Right lobe of liver (tissue), 4 donors: Measurements from ENCODE around the gene GPRIN3.

ENCODE experiments used
- POLR2A ChIP-seq: fragments of 450-650 bp; IDR thresholded peaks from one replicate; pipeline ENCODE4 v1.6.1; 2017; ENCODE audit warnings: antibody characterized with exemption, mild to moderate bottlenecking
- TF ChIP-seq, protein P1 (sequence below), 4 donors: fragments of 200-600 bp in 3 of 4; fragments of 450-650 bp in 1 of 4; IDR thresholded peaks; one replicate each; pipeline versions ENCODE4 v1.5.1 to v1.8.0; 2016 to 2022; ENCODE audit warnings: antibody characterized with exemption in 4 of 4, mild to moderate bottlenecking in 2 of 4
- donor health status: DM: no; HTN: no; CAD: no.
- donor health status: DM: no; HTN: no; CAD: no.
- donor health status: DM: no; HTN: yes; CAD: no.

DNA sequence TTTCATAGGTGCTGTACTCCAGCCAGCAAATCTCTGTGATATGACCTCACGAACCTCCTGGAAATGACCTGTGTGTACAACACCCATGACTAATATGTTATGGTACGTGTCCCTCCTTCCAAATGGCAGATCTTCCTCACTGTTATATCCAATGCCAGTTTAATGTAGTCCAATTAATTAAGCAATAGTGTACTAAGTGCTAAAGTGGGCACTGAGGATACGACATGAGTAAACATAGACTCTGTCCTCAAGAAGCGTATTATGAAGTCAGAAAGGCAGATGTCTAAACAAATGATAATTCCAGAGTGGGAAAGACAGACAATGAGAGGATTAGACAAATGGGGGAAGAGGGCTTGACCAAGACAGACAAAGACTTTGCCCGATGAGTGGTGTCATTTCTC, 33.9 kb downstream of the GPRIN3 start:
- TF ChIP-seq, protein P1, sequence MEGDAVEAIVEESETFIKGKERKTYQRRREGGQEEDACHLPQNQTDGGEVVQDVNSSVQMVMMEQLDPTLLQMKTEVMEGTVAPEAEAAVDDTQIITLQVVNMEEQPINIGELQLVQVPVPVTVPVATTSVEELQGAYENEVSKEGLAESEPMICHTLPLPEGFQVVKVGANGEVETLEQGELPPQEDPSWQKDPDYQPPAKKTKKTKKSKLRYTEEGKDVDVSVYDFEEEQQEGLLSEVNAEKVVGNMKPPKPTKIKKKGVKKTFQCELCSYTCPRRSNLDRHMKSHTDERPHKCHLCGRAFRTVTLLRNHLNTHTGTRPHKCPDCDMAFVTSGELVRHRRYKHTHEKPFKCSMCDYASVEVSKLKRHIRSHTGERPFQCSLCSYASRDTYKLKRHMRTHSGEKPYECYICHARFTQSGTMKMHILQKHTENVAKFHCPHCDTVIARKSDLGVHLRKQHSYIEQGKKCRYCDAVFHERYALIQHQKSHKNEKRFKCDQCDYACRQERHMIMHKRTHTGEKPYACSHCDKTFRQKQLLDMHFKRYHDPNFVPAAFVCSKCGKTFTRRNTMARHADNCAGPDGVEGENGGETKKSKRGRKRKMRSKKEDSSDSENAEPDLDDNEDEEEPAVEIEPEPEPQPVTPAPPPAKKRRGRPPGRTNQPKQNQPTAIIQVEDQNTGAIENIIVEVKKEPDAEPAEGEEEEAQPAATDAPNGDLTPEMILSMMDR (IDR thresholded peaks at IDR 0.05), result no peak
- no peak for TF ChIP-seq POLR2A
